GM04503 (cell line): ENCODE measurements around the gene MRPS7.

Experiments
- DNase-seq: peaks from one replicate; pipeline ENCODE4 v3.0.0-alpha.2; 2012; ENCODE audit warnings: low read depth

The MRPS7 gene

DNA sequence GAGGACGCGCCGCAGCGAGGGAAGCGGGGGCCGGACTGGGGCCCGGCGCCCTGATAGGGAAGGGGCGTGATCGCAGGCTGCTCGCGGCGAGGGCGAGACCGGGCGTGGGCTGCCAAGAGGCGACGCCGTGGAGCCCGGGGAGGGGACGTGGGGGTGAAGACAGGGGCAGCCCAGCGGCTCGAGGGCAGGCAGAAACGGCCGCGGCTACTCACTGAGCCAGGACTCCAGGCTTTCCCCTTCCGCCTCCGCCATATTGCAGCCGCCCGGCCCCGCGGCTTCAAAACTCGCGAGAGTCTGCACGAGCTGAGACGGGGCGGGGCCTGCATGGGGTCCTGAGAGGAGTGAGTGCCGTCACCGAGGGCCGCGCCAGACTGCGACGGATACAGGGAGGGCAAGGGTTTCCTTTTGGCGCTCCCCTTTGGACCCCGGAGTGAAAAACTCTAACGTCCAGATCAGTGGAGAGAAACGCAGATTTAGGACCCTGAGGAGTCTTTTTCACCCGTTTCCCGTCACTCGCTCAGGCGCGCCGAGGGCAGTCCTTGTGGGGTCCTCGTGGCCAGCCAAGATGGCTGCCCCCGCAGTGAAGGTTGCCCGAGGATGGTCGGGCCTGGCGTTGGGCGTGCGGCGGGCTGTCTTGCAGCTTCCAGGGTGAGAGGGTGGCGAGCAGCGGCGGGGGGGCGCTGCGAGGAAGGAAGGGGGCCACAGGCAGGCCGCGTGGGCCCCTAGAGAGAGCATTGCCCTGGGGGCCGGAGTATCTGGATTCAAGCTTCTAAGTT is at the start of gene MRPS7, which contains the start of gene GGA3:
MRPS7 (plus strand) TSS at position 544 of the 776 bp plus-strand sequence; CDS start at position 566, 22 bp downstream.
GGA3 (minus strand) TSS at position 271 of the 776 bp plus-strand sequence; CDS start at position 252, 19 bp downstream.
- DNase-seq, result no peak

DNA sequence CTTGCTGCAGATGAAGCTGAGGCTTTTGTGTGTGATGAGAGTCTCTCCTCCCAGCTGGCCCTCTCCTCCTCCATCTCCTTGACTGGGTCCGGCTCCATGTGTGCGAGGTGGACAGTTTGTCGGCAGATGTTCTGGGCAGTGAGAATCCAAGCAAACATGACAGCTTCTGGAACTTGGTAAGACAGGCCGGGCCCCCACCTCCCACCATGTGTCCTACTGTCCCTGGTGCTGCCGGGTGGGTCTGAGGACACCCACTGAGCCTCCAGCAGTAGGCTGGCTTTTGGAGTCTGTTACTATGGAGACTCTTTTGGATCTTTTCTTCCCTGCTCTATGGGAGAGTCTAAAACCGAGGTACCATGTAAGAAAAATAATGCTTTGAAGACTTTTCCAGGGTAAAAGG is 43.5 kb upstream of the MRPS7 start:
- no peak for DNase-seq

DNA sequence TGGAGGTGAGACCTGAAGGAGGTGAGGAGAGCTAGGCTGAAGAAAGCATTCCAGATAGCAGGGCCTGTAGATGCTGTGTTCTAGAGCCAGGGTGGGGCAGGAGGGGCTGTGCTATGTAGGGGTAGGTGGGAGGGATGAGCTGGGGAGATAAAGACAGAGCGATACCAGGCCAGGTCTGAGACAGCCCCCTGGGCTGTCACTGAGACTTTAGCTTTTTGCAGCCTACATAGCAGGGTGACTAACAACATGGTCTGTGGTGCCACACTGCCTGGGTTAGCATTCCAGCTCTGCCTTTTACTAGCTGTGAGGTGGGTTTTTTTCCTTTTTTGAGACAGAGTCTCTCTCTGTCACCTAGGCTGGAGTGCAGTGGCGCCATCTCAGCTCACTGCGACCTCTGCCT is 41.9 kb upstream of the MRPS7 start:
- no peak for DNase-seq

DNA sequence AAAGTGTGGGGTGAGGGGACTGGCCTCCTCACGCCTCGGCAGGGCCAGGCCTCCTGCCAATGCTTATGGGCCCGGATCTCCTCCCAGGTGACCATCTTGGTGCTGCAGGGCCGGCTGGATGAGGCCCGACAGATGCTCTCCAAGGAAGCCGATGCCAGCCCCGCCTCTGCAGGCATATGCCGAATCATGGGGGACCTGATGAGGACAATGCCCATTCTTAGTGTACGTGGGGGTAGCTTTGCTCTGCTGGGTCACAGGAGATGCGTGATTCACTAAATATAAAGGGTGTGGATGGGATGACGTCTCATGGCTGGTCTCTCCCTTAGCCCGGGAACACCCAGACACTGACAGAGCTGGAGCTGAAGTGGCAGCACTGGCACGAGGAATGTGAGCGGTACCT is 36.7 kb upstream of the MRPS7 start:
- DNase-seq, result no peak

DNA sequence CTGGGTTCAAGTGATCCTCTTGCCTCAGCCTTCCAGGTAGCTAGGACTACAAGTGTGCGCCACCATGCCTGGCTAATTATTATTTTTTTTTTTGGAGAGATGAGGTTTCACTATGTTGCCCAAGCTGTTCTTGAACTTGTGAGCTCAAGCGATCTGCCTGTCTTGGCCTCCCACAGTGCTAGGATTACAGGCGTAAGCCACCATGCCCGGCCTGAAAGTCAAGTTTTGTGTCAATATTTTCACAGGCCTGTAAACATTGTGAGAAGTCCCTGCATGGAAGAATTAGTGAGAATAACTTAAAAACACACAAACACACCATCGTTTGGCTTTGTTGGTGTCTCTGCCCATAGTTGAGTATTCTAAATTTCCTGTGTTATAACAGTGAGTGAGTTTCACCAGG is 34.0 kb upstream of the MRPS7 start:
- no peak for DNase-seq

DNA sequence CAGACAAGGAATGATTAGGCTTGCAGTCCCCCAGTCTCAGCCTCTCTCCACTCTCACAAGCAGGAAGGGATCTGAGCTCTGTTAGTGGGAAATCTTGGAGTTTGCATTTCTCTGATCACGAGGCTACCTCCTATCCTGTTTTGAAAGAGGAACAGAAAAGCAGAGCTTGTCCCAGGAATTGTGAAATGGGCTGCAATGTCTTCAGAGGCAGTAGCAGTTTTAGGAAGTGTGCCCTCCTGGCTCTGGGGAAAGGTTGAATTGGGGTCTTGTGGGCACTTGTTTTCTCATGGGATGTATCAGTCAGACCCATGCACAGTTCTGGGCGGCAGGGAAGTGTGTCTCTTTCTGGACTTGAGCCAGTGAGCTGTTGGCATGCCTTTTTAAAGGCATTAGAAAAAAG is 33.4 kb upstream of the MRPS7 start:
- no peak for DNase-seq

DNA sequence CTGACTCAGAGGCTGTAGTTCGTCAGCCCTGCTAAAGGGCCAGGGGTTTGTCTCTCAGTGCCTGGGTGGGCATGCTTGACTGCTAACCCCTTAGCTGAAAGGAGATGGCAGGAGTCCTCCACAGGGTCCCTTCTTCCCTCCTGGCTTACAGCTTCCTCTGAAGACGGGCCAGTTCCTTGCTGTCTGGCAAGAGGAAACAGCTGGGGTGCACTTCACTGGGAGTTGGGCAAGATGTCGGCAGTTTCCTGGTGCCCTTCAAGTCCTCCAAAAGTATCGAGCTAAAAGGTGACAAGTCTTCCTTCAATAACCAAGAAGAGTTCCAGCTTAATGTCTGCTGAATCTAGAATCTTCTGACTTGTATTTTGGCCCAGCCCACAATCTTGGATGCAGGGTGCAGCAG is 32.8 kb upstream of the MRPS7 start:
- no peak for DNase-seq

DNA sequence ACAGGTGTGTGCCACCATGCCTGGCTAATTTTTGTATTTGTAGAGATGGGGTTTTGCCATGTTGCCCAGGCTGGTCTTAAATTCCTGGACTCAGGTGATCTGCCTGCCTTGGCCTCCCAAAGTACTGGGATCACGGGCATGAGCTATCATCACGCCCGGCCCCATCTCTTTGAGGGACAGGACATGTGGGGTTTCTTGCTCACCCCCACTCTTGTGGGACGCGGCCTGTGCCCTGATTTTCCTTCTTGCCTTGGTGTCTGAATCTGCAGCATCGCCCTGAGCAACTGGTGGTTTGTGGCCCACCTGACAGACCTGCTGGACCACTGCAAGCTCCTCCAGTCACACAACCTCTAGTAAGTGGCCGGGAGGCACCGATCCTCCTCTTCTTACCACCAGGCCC is 30.6 kb upstream of the MRPS7 start:
- DNase-seq, result no peak

DNA sequence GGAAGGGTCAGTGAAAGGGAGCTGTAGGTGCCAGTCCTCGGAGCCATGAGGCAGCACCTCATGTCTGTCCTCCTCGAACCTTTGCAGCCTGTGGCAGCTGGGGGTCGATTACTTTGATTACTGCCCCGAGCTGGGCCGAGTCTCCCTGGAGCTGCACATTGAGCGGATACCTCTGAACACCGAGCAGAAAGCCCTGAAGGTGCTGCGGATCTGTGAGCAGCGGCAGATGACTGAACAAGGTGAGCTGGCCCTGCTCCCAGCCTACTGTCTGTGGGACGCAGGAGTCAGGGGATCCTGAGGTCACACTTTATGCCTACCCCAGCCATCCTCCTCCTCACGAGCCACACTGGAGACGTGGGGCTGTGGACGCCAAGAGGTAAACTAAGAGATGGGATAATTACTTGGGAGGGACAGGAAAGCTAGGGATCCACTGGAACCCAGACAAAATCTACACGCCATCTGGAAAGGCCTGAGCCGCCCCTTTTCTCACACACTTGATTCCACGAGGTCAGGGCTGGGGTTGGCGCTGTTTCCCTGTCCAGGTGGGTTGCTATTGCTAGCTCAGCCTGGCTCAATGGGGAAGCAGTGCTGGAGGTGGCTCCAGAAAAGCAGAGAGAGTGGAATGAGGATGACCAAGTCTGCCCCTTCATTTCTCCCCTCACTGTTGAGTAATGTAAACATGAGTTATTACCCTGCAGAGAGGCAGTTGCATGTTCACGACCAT is 29.8 kb upstream of the MRPS7 start:
- DNase-seq, result no peak

DNA sequence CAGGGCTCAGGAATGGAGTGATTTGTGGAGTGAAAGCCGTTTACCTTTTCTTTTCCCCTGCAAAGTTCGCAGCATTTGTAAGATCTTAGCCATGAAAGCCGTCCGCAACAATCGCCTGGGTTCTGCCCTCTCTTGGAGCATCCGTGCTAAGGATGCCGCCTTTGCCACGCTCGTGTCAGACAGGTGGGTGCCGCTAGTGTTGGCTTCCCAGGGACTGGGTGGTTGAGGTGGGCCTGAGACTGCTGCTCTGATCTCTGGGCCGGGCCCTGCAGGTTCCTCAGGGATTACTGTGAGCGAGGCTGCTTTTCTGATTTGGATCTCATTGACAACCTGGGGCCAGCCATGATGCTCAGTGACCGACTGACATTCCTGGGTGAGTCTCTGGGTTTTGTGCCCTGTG is 28.9 kb upstream of the MRPS7 start:
- DNase-seq, result no peak

DNA sequence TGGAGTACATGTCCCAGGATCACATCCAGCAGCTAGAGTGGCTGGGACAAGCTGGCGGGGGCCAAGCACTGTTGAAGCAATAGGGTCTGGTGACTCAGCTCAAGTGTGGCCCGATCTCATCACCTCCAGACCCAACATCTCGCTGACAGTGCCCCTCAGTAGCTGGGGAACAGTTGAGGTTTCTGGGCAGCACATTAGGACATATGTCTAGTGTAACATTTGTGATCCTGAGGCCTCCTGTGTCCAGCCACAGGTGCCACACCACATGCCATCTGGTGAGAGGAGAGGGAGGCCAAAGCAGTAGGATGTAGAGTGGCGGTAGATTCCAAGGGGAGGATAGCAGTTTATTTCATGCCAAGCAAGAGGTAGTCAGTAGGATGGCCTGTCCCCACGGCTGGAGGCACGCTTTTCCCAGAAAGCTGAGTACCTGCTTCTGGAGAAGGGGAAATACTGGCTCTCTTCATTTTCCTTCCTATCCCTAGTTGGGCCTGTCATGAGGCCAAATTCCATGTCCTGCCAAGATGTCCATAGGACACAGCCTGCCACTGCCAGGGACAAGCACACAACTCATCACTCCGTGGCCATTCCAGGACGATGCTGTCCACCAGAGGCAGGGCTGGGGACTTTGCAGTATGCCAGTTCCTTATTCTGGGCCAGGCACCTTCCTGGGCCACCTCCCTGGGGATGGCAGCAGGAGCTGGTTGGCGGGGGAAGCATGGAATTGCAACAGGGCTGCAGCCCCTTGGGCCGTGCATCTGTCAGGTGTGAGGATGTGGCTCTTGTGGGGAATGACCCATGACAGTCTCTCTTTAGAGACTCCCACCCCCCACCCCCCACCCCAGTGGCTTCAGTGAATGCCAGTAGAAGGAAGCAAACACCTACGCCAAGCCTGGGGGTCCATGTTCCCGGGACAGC is 24.3 kb upstream of the MRPS7 start:
- DNase-seq, result no peak

DNA sequence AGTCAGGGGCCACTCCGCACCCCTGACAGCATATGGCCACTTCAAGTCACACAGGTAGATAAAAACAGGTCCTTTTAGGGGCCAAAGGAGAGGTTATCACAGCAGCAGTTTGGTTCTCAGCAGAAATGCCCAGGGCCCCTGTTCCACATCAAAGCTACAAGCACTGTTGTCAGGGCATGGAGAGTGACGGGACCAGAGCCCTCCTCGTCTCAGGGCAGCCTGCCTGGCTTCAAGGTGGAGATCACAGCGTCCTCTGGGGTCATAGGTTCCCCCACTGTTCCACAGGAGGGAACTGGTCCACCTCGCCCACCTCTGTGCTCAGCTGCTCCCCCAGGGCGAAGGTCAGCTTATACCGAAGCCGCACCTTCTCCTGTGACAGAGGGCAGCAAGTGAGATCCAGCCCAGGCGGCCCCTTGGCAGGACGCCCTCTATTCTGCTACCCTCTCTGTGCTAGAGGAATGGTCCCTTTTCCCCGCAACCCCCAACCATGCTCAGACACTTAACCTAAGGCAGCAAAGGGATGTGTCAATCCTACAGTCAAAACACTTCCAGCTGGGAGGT is 23.6 kb upstream of the MRPS7 start:
- no peak for DNase-seq

DNA sequence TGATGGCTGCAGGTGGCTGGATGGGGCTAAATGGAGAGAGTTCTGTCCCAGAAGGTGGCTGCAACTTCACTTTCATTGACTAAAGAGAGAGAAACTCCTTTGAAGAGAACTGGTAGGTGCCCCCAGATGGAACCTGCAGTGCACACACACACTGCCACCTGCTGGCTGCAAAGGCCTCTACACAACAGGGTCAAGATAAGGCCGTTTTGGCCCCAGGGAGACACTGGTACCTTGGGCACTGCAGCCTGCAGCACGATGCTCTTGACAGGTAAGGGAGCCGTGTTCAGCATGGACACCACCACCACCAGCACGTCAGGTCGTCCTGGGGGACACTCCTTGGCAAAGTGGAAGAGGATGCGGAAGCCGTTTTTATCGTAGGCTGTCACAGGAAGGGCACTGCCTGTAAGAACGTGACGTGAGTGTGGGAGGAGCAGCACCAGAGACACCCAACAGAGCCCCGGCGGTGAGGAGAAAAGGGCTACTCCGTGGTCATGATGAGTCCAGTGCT is 22.9 kb upstream of the MRPS7 start:
- no peak for DNase-seq

DNA sequence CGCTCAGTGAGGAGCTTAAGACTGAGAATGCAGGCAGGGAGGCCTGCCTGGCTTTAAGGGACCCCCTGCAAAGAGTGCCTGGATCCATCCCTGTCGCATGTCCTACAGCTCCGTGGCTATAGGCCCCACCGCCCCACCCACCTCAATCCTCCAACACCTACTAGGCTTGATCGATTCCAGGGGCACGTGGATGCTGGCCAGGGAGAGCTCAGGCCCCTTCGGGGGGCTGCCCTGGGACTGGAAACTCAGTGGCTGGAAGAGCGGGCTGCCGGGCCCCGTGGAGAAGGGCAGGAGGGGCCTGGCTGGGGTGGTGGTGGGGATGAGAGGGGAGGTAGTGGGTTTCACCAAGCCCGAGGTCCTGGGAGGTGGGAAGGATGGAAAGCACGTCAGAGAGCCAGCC is 22.5 kb upstream of the MRPS7 start:
- DNase-seq, result no peak

DNA sequence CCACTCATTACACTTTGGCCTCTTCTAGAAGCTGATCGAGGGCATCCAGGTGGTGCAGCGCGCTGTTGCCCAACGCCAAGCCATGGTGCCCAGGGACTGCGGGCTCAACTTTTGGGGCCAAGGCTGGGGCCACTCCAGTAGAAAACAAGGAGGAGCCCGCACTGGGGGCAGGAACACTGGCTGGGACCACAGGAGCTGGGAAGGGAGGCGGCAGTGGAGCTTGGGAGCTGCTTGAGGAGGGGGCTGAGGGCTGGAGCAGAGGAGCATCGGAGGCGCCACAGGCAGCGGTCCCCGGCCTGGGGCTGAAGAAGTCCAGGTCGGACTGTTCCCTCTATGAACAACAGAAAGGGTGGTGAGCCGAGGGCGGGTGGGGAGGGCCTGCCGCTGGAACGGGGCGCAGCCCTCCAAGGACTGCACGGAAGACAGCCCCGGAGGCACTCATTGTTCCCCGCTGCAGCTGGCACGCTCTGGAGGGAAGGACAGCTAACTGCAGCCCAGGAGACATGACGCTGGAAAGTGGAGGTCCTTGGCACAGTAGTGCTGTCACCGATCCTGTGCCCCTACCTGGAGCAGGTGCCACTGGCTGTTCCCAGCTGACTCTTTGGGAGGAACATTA is 21.8 kb upstream of the MRPS7 start:
- DNase-seq, result no peak

DNA sequence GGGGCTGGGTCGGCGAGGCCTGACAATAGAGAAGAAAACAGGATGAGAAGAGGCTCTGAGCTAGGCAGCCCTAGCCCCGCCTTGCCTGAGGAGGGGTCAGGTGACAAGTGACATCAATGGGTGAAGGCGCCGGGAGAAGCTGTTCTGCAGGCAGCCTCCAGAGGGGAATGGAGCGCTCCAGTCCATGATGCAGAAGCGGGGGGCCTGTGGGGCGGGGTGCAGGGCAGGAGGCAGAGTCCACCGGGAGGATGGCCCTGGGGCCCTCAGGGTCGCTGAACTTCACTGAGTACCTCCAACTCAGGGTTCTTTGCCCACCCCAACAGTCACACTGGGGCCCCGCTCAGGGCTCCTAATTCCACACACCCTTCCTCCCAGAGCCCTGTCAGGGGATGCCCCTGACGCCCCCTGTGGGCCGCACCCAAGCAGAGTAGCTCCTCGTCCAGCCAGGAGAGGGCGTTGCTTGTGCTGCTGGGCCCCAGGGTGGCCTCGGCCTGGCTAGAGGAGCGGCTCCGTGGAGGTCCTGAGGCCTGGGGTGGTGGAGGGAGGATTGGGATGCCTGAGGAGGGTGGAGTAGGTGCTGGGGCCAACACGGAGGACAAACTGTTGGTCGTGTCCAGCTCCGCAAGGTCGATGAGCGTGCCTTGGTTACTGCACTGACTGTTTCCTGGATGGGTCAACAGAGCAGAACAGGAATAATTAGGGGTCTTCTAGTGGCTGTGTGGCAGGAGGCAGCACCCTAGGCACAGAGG is 21.1 kb upstream of the MRPS7 start:
- no peak for DNase-seq

DNA sequence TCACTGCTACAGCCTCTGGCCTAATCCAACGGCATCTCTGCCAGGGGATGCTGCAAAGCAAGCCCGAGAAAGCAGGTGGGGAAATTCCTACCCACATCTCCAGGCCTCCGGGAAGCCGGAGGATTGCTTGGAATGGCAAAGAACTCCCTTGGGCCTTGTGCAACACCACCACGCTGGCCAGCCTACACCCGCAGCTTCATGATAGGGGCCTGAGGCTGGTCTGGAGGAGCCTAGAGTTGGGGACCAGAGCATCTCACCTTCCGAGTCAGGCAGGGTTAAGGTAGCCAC is 20.6 kb upstream of the MRPS7 start:
- DNase-seq, result no peak

DNA sequence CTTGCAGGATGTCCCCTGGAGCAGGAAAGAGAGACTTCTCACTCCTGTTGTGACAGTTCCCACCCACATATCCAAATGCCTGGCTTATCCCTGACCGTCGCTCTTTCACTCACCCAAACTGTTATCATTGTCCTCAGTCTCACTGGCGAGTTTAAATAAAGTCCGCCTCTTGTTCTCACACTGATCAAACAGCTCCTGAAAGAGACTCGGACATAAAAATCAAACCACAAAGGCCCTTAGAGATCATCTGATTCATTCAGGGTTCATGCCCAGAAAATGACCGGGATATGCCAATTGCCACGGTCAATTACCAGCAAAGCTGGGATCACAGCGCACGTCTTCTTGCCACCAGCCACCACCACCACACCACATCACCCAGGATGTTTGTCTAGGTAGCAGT is 20.2 kb upstream of the MRPS7 start:
- no peak for DNase-seq

DNA sequence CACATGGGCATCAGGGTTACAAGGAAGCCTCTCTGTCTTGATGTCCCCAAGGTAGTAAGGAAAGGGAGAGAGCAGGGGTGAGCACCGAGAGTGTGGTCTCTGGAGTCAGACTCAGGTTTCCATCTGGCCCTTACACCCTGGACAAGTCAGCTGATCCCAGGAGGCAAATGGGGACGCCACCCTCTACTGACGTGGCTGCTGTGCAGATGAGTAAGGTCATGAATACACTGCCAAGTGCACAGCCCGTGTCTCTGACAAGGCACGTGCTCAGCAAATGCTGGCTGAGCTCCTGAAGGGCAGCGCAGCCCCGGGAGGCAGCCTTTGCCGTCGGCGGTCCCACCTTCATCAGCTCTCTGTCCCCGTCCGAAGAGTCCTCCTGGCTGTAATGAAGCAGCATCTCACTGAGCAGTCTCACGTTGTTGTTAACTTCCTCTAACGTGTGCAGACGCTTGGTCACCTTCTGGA is 19.7 kb upstream of the MRPS7 start:
- no peak for DNase-seq

DNA sequence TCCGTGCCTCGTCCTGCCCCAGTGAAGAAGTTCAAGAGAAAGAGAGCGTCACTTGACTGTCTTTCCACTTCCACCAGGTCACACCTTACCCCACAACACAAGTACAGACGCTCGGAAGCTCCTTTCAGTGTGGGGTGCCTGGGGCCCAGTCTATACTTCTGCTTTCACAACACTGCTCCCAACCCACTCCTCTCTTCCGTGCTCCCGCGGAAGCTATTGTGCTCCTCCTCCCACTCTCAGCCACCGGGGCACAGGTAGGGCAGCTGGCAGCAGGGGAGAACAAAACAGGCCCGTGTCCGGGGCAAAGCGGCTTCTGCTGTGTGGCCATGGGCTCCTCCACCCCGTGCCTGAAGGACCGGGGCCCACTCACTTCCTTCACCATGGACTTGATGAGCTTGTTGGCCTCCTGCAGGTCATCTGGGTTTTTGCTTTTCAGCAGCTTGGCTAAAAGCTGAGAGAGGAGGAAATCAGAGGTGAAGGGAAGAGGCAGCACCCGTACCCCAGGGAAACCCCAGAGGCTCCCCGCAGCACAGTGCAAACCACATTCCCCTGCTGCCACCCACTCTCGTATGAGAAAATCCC is 19.1 kb upstream of the MRPS7 start:
- DNase-seq, result no peak
